Esophagus muscularis mucosa (tissue), 3 donors: ENCODE results near the gene LBHD1.

Source experiments
- POLR2A ChIP-seq: fragments of 450-650 bp; IDR thresholded peaks from one replicate; pipeline ENCODE4 v1.6.1; 2017; ENCODE audit warnings: antibody characterized with exemption, moderate library complexity, mild to moderate bottlenecking, low read depth
- POLR2AphosphoS5 ChIP-seq, 2 donors: sonication (generic); formaldehyde crosslinking; IDR thresholded peaks; one replicate each; pipeline ENCODE4 v1.6.1; 2017; ENCODE audit warnings: antibody characterized with exemption in 2 of 2
- TF ChIP-seq, protein P1 (sequence below), 3 experiments: fragments of 200-600 bp in 2 of 3; fragments of 450-650 bp in 1 of 3; sonication (generic) in 2 of 3; IDR thresholded peaks; one replicate each; pipeline ENCODE4 v1.5.1; 2017 to 2019; ENCODE audit warnings: antibody characterized with exemption in 3 of 3, mild to moderate bottlenecking in 2 of 3, moderate library complexity in 1 of 3

- TF ChIP-seq, protein P1, sequence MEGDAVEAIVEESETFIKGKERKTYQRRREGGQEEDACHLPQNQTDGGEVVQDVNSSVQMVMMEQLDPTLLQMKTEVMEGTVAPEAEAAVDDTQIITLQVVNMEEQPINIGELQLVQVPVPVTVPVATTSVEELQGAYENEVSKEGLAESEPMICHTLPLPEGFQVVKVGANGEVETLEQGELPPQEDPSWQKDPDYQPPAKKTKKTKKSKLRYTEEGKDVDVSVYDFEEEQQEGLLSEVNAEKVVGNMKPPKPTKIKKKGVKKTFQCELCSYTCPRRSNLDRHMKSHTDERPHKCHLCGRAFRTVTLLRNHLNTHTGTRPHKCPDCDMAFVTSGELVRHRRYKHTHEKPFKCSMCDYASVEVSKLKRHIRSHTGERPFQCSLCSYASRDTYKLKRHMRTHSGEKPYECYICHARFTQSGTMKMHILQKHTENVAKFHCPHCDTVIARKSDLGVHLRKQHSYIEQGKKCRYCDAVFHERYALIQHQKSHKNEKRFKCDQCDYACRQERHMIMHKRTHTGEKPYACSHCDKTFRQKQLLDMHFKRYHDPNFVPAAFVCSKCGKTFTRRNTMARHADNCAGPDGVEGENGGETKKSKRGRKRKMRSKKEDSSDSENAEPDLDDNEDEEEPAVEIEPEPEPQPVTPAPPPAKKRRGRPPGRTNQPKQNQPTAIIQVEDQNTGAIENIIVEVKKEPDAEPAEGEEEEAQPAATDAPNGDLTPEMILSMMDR (IDR thresholded peaks at IDR 0.05), result no peak
- TF ChIP-seq POLR2AphosphoS5 (IDR thresholded peaks at IDR 0.05) (no peak), POLR2A (no peak)
Measured at GRCh38 chr11:62646825-62647608, 25.1 kb downstream of the LBHD1 start.
